ENCODE results near the gene ACBD4. TPM values are rescaled to one million over a fixed set of nuclear protein-coding genes. Genes with fewer than 3 reads are reported as not detected.
A peak's percentile ranks its signal among the peaks of the same experiment; 100 is the strongest.

ACBD4 gene
- total RNA-seq, 4 donors from 2014 or later, result 33.8 to 124 (median 76.3) TPM

DNA sequence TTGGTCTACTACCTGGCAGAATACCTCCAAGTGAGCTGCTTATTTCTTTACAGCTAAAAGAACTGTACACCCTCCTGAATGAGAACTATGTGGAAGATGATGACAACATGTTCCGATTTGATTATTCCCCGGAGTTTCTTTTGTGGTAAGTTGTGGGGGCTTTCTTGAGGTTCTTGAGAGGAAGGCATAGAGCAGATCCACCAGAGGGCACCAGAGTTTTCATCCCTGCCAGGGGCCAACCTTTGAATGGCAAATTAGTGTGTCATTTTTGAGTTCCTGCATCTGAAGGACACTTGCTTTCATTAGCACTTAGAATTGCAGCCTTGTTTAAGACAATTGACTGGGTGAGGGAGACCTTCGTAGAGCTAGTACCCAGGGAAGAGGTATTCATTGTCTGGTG lies 39.3 kb upstream of the ACBD4 start:
- H3K27me3 ChIP-seq, result no peaks in the 10 kb centered on the region
- TF ChIP-seq CTCF (IDR thresholded peaks at IDR 0.05) (peak in 4 of 6 experiments; percentile 19 to 45 (median 32)), POLR2A (IDR thresholded peaks at IDR 0.05) (no peak)
- H3K36me3 ChIP-seq, result peaks cover 0 to 88% (median 0%) of the 10 kb centered on the region in 3 donors
- DNase-seq, result no peak
- H3K27ac ChIP-seq, result no peak overlapping the region
- no peak overlapping the region for H3K4me3 ChIP-seq
- no peaks in the 10 kb centered on the region for H3K9me3 ChIP-seq
- peaks cover 0 to 30% (median 3%) of the 10 kb centered on the region in 4 donors for H3K4me1 ChIP-seq

DNA sequence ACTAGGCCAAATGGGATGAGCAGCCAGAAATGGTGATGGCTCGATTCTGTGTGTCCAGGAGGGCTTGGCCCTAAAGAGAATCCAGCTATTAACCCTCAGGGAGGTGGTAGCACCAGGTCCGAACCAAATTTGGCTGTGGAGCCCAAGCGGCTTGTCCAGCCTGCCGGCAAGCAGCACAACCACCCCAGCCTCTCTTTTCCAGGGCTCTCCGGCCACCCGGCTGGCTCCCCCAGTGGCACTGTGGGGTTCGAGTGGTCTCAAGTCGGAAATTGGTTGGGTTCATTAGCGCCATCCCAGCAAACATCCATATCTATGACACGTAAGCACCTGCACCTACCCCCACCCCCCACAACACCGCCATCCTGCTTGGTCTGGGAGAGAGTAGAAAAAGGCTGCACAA lies 38.6 kb upstream of the ACBD4 start:
- TF ChIP-seq CTCF (IDR thresholded peaks at IDR 0.05), result no peak
- no peak for TF ChIP-seq POLR2A (IDR thresholded peaks at IDR 0.05)
- H3K4me3 ChIP-seq, result no peak overlapping the region
- no peaks in the 10 kb centered on the region for H3K9me3 ChIP-seq
- H3K36me3 ChIP-seq, result peaks cover 0 to 91% (median 0%) of the 10 kb centered on the region in 3 donors
- DNase-seq, result no peak
- no peaks in the 10 kb centered on the region for H3K27me3 ChIP-seq
- no peak overlapping the region for H3K27ac ChIP-seq
- H3K4me1 ChIP-seq, result peaks cover 0 to 25% (median 3%) of the 10 kb centered on the region in 4 donors

GRCh38 chr17:45098081-45098868 lies 37.2 kb upstream of the ACBD4 start:
- TF ChIP-seq POLR2A (IDR thresholded peaks at IDR 0.05) (no peak), CTCF (IDR thresholded peaks at IDR 0.05) (no peak)
- Histone ChIP-seq H3K36me3 (peaks cover 0 to 96% (median 4%) of the 10 kb centered on the region in 3 donors), H3K4me3 (no peak overlapping the region), H3K27ac (peak overlapping the region in 3 of 4 donors; percentile 5 to 37 (median 7)), H3K4me1 (peaks cover 0 to 16% (median 3%) of the 10 kb centered on the region in 4 donors), H3K9me3 (no peaks in the 10 kb centered on the region), H3K27me3 (no peaks in the 10 kb centered on the region)
- DNase-seq, result no peak

DNA sequence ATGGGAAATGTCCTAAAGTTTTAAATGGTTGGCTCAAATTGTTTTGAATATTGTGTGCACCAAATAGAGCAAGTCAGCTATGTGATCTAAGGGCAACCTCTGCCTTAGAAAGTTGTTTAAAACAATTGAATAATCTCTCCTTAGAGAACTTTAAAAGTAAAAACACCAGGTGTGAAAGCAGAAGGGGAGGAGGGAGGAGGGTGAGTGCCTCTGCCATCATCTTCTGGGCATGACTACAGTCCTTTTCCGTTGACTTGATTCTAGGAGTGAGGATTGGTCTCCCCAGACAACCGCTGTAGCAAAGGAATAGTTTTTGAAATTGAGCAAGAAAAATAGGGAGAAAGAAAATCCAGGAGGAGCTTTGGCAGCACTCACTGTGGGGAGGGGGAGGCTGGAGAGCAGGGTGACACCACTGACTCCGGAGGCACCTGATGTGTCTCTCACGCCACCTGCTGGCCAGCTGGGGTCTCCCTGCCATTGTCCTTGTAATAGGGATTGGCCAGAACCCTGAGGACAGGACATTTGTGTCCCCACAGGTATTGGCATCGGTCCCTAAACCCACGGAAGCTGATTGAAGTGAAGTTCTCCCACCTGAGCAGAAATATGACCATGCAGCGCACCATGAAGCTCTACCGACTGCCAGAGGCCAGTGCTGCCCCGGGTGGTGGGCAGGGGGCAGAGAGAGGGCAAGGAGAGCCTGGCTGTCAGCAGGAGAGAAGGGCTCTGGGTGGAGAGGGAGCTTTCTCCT lies 36.4 kb upstream of the ACBD4 start:
- peaks cover 0 to 96% (median 4%) of the 10 kb centered on the region in 3 donors for H3K36me3 ChIP-seq
- TF ChIP-seq CTCF (IDR thresholded peaks at IDR 0.05) (peak; percentile 55 to 92 (median 83)), POLR2A (IDR thresholded peaks at IDR 0.05) (no peak)
- DNase-seq, result peak; percentile 79 to 95 (median 90)
- peak overlapping the region in 2 of 4 donors; percentile 5 to 7 for H3K27ac ChIP-seq
- H3K9me3 ChIP-seq, result no peaks in the 10 kb centered on the region
- no peak overlapping the region for H3K4me3 ChIP-seq
- H3K27me3 ChIP-seq, result no peaks in the 10 kb centered on the region
- peaks cover 0 to 8% (median 0%) of the 10 kb centered on the region in 4 donors for H3K4me1 ChIP-seq

DNA sequence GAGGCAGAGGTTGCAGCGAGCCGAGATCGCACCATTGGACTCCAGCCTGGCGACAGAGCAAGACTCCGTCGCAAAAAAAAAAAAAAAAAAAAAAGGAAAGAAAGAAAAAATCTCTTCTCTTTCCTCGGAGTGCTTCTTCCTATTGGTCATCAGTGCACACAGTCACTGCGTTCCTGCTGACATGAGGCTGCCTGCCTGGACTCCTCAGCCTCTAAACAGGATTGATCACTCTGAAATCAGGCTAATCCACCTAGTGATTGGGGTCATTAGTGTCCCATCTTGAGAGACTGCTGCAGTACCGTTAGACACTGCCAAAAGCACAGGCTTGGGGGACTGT lies 34.0 kb upstream of the ACBD4 start:
- Histone ChIP-seq H3K4me3 (no peak overlapping the region), H3K27me3 (no peaks in the 10 kb centered on the region), H3K36me3 (peaks cover 0 to 97% (median 4%) of the 10 kb centered on the region in 3 donors), H3K4me1 (peaks cover 0 to 8% (median 0%) of the 10 kb centered on the region in 4 donors), H3K27ac (no peak overlapping the region), H3K9me3 (no peaks in the 10 kb centered on the region)
- no peak for TF ChIP-seq POLR2A (IDR thresholded peaks at IDR 0.05)
- TF ChIP-seq CTCF (IDR thresholded peaks at IDR 0.05), result no peak
- DNase-seq, result no peak
